Measurements from ENCODE around the gene HRC.

GRCh38 chr19:49190781-49191180 is 35.6 kb upstream of the HRC start:
- TF ChIP-seq POLR2A (IDR thresholded peaks at IDR 0.05): no peak
- TF ChIP-seq, protein P1, sequence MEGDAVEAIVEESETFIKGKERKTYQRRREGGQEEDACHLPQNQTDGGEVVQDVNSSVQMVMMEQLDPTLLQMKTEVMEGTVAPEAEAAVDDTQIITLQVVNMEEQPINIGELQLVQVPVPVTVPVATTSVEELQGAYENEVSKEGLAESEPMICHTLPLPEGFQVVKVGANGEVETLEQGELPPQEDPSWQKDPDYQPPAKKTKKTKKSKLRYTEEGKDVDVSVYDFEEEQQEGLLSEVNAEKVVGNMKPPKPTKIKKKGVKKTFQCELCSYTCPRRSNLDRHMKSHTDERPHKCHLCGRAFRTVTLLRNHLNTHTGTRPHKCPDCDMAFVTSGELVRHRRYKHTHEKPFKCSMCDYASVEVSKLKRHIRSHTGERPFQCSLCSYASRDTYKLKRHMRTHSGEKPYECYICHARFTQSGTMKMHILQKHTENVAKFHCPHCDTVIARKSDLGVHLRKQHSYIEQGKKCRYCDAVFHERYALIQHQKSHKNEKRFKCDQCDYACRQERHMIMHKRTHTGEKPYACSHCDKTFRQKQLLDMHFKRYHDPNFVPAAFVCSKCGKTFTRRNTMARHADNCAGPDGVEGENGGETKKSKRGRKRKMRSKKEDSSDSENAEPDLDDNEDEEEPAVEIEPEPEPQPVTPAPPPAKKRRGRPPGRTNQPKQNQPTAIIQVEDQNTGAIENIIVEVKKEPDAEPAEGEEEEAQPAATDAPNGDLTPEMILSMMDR (IDR thresholded peaks at IDR 0.05): no peak
- TF ChIP-seq POLR2AphosphoS5 (IDR thresholded peaks at IDR 0.05; ENCODE audit: insufficient read depth in 1 of 2, low read depth in 1 of 2): no peak
